MCF 10A (cell line): Measurements from ENCODE around the gene KLF13. TPM values are rescaled to one million over a fixed set of nuclear protein-coding genes. Genes with fewer than 3 reads are reported as not detected.
A peak's percentile ranks its signal among the peaks of the same experiment; 100 is the strongest.

Source experiments
- BruUV-seq: library from RNA; stranded (reverse); fragments of 400-500 nt; replicated peaks from 2 replicates; lab custom pipeline; 2021; lab: Mats Ljungman, UMichigan
- CTCF ChIA-PET: fragments of 300-600 bp; sonication (Branson Sonifier 250); formaldehyde crosslinking; extraction: SDS; loops from one replicate; lab custom pipeline; 2021; ENCODE audit warnings: antibody characterized with exemption, inconsistent platforms; lab: Yijun Ruan, JAX
- POLR2A ChIA-PET: fragments of 300-600, 350-650 bp; sonication (Branson Sonifier 250); formaldehyde crosslinking; extraction: SDS; loops from one replicate; lab custom pipeline; 2020; ENCODE audit warnings: antibody characterized with exemption, inconsistent platforms; lab: Yijun Ruan, JAX
- DNase-seq: peaks from one replicate; pipeline ENCODE4 v3.0.0-alpha.2; 2018; ENCODE audit not compliant: unreplicated experiment
- H3K27ac Mint-ChIP-seq: one replicate; pipeline ENCODE4 v1.8.0; 2022; ENCODE audit warnings: mild to moderate bottlenecking, low read depth, mixed read lengths; ENCODE audit not compliant: unreplicated experiment
- H3K27me3 Mint-ChIP-seq: one replicate; pipeline ENCODE4 v1.8.0; 2022; ENCODE audit warnings: mixed read lengths; ENCODE audit not compliant: insufficient read depth, unreplicated experiment
- H3K36me3 Mint-ChIP-seq: one replicate; pipeline ENCODE4 v1.8.0; 2022; ENCODE audit warnings: mild to moderate bottlenecking, moderate library complexity, mixed read lengths; ENCODE audit not compliant: insufficient read depth, unreplicated experiment
- H3K4me1 Mint-ChIP-seq: one replicate; pipeline ENCODE4 v1.8.0; 2022; ENCODE audit warnings: mixed read lengths; ENCODE audit not compliant: insufficient read depth, unreplicated experiment
- H3K4me3 Mint-ChIP-seq: one replicate; pipeline ENCODE4 v1.8.0; 2022; ENCODE audit warnings: mild to moderate bottlenecking, moderate library complexity, mixed read lengths; ENCODE audit not compliant: unreplicated experiment
- H3K9me3 Mint-ChIP-seq: one replicate; pipeline ENCODE4 v1.8.0; 2022; ENCODE audit warnings: mixed read lengths; ENCODE audit not compliant: unreplicated experiment
- CTCF ChIP-seq: fragments of 200-600 bp; IDR thresholded peaks from one replicate; pipeline ENCODE4 v1.8.0; 2022; ENCODE audit warnings: antibody characterized with exemption, mild to moderate bottlenecking; ENCODE audit not compliant: unreplicated experiment
- intact Hi-C: fragments of 100-400 bp; cut with micrococcal nuclease; formaldehyde crosslinking; loops from 2 replicates; pipeline ENCODE4 v1.14.1; 2022
- total RNA-seq: library from RNA; stranded (reverse); gene quantifications from 2 replicates; pipeline ENCODE4 v1.2.3, GENCODE V29; 2022

Gene KLF13
- total RNA-seq, 1 experiment from 2014 or later = 83.1 TPM

- Mint-ChIP-seq H3K9me3 (no peaks in the 10 kb centered on the region), H3K4me3 (peak overlapping the region; percentile 95), H3K27ac (no peak overlapping the region), H3K27me3 (no peaks in the 10 kb centered on the region), H3K36me3 (peaks cover 16% of the 10 kb centered on the region), H3K4me1 (peaks cover 27% of the 10 kb centered on the region)
- ChIA-PET POLR2A (interaction anchor here (0.6 to 5.1 kb wide), 20 partner anchors 9 to 408 kb away, joined by 3 to 59 read pairs (median 4); partner anchors contain the start of gene MTMR10), CTCF (interaction anchor here (1.2 to 3.3 kb wide), 3 partner anchors 108 to 161 kb away, joined by 7 to 17 read pairs (median 16); no protein-coding TSS in a partner anchor)
- intact Hi-C loops = loop anchor here (1.0 to 5.0 kb wide), 5 partner anchors 35 to 112 kb away; no protein-coding TSS in a partner anchor
- no TSS peak for BruUV-seq
- TF ChIP-seq CTCF = no peak
- peak; percentile 58 for DNase-seq
Measured at GRCh38 chr15:31326875-31327668, 437 bp downstream of the KLF13 start.

GRCh38 chr15:31327669-31328427 is 1.2 kb downstream of the KLF13 start:
- Mint-ChIP-seq H3K4me1 (peaks cover 34% of the 10 kb centered on the region), H3K27ac (peak overlapping the region; percentile 62), H3K9me3 (no peaks in the 10 kb centered on the region), H3K36me3 (peaks cover 16% of the 10 kb centered on the region), H3K27me3 (no peaks in the 10 kb centered on the region), H3K4me3 (peak overlapping the region; percentile 95)
- DNase-seq = peak; percentile 47
- intact Hi-C loops = loop anchor here (1.0 to 5.0 kb wide), 5 partner anchors 34 to 160 kb away; no protein-coding TSS in a partner anchor
- BruUV-seq = no TSS peak
- no peak for TF ChIP-seq CTCF
- CTCF ChIA-PET = interaction anchor here (1.8 to 2.4 kb wide), 2 partner anchors 37 to 160 kb away, joined by 13 to 17 read pairs; no protein-coding TSS in a partner anchor
- POLR2A ChIA-PET = interaction anchor here (0.8 to 5.1 kb wide), 7 partner anchors 65 to 336 kb away, joined by 3 to 59 read pairs (median 4); partner anchors contain the start of gene MTMR10

- CTCF ChIA-PET = interaction anchor here (0.6 to 2.4 kb wide), 7 partner anchors 13 to 1269 kb away, joined by 3 to 17 read pairs (median 6); no protein-coding TSS in a partner anchor
- intact Hi-C loops = loop anchor here (1.0 to 5.0 kb wide), 3 partner anchors 34 to 160 kb away; no protein-coding TSS in a partner anchor
- H3K27ac Mint-ChIP-seq = peak overlapping the region; percentile 62
Measured at GRCh38 chr15:31328428-31328968, 1.9 kb downstream of the KLF13 start.

More at GRCh38 chr15:31328428-31328968, 1.9 kb downstream of the KLF13 start:
- TSS peak; percentile 21 for BruUV-seq
- peak overlapping the region; percentile 95 for H3K4me3 Mint-ChIP-seq
- H3K27me3 Mint-ChIP-seq = no peaks in the 10 kb centered on the region
- no peak for TF ChIP-seq CTCF
- H3K4me1 Mint-ChIP-seq = peaks cover 34% of the 10 kb centered on the region
- H3K9me3 Mint-ChIP-seq = no peaks in the 10 kb centered on the region
- POLR2A ChIA-PET = interaction anchor here (0.6 to 5.1 kb wide), 16 partner anchors 23 to 337 kb away, joined by 3 to 59 read pairs (median 4); partner anchors contain the start of gene MTMR10
- peak; percentile 37 for DNase-seq
- peaks cover 16% of the 10 kb centered on the region for H3K36me3 Mint-ChIP-seq
